Dermis blood vessel endothelial cell (primary cell): ENCODE measurements around the gene SLC6A20. TPM values are rescaled to one million over a fixed set of nuclear protein-coding genes. Genes with fewer than 3 reads are reported as not detected.
"Not testable (repeated sequence)": the region's sequence is repeated elsewhere in the genome, so short reads cannot be mapped to it uniquely, and the experiment has no call there.

Experiments
- DNase-seq: peaks from one replicate; pipeline ENCODE4 v3.0.0; 2010
- total RNA-seq: library from RNA; depleted of rRNA; stranded (reverse); fragments of >200 nt; gene quantifications from 2 replicates; pipeline ENCODE4 v1.2.3, GENCODE V29; 2014

The SLC6A20 gene
- total RNA-seq, 1 donor from 2014 or later, result not detected

DNA sequence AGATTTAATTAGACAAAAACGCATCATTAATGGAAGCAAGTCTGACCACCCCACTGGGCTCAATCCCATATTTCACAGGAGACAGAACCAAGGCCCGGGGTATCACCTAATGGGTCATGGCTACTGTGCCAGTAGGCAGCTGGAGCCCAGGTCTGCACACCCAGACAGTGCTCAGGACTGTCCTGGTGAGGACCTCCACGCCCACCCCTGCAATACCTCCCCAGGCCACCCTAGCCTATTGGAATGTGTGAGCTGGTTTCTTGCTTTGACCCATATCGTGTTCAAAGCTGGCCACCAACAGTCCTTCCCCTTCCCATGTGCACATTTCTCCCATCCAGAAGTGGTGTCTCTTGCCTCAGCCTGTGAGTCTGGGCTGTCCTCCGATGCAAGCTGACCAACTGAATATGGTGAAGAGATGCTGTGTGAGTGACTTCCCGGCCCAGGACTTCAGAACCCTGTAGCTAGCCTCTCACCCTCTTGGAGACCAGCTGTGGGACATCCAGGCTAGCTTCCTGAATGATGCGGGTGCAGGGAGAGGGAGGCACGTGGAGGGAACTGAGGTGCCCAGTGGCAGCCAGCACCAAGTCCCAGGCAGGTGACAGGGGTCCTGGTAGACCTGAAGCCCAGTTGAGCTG lies 19.1 kb downstream of the SLC6A20 start:
- no peak for DNase-seq

DNA sequence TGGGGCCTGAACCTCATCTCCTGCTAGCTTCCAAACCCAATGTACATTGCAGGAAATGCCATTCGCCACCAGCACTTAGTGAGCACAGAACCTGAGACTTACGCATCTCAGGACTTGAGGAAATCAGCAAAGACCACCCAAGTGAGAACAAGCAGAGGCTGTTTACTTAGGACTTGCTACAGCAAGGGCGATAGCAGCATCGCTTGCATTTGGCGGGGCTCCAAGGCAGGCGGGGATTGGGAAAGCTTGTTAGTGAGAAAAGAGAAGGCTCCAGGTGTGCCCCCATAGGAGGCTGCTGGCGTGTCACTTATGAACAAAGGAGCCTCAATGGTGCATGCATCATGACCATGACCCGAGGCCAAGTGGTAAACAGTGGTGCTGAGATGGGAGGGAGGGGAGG lies 19.7 kb downstream of the SLC6A20 start:
- DNase-seq, result no peak

DNA sequence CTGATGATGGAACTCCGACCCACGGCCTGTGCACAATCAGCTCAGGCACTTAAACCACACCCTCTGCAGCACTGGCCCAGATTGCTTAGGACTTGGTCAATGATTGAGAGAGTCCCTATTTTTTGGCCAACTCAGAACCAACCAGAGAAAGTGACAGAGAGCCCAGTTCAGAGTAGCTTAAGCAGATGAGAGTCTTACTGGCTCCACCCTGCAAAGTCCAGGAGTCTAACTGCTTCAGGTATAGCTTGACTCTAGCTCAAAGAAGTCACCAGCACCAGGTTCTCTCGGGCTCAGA lies 20.1 kb downstream of the SLC6A20 start:
- DNase-seq, result no peak

DNA sequence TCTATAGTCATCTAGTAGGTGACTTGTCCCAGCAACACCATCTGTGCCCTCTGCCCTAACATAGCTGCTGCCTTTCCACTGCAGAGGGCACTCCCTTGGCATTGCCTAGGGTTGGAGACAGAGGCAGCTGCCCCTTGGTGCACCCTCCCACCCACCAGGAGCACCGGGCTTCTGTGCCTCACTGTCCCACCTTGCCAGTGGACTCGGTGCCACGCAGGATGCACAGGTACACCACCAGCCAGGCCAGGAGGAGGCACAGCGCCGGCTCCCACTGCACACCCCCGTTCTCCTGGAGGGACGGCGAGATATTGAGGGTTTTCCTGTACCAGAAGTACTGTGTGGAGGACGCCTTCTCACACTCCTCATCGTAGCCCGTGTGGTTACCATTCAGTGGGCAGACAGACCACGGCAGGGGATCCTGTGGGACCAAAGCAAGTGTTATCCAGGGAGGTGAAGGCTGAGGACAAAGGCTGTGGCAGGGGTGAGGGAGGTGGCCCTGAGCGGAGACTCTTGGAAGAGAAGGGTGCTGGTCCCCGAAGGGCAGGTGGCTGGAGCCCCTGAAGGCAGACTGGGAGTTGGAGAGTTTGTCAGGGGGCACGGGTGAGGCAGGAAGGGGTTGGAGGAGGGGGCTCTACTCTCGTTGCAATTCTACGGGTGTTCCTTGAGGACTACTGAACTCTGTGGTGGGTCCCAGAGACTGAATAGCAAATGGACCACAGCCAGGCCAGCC lies 20.6 kb downstream of the SLC6A20 start:
- no peak for DNase-seq

DNA sequence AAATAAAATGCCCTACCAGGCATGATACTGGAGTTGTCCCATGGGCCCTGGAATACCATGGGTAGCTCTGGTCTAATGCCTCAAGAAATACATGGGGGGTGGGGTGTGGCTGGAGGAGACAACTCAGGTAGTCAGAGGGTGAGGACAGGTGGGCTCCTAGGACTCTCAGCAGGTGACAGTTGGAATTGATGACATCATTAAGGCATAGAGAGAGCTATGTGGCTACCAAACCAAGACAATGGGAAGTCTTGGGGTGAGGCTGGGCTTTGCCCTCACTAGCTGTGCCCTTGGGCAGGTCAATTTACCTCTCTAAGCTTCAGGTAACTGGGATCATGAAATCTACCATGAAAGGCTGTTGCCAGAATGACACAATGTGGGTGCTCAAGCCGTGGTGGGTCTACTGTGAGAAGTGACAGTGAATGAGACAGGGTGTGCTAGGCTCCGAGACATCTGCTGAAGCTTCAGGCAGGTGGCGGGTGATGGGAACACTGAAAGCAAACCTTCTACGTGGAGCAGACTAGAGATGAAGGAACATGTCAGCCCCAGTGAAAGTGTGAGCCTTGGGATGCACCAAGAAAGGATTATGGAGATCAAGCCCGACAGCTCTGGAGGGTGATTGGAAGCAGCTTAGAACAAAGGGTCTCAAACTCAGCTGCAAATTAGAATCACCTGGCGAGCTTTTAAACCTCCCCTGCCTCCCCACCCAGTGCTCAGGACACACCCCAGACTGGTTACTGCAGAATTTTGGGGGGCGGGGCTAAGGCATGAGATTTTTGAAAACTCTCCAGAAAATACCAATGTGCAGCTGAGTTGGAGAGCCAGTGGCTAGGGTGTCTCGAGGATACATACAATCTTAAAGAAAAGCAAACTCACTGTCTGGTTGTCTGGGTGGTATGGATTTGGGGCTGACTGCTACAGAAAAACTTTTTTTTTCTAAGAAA lies 21.5 kb downstream of the SLC6A20 start:
- DNase-seq, result no peak

DNA sequence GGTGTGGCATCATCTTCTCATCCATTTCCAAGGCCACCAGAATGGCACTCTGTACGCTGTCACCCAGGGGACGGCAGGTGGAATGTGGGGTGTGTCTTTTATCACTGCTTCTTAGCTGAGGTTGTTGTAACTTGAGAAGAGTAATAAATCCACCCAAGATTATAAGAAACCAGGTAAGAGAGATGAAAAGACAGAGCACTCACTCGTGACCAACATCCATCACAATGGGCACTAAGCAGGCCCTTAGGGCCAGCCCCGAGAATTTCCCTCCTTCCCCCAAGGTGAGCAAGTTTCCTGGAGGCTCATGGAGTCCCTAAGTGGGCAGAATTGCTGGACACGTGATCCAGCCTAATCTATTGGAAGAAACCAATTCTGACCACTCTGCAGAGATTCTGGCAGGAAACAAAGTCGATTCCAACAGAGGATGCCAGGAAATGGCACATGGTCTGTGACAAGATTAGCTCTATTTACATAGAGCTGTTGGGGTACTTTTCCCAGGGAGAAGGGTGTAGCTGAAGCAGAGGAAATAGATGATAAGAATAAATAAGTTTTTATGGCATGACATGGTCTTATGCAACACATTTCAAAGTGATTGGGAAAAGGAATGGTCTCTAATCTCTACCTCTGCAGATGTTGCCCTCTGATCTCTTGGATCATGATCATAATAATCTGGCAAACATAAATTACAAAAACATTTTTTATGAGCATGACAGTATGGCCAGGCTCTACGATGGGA lies 22.5 kb downstream of the SLC6A20 start:
- peak; percentile 21 for DNase-seq

DNA sequence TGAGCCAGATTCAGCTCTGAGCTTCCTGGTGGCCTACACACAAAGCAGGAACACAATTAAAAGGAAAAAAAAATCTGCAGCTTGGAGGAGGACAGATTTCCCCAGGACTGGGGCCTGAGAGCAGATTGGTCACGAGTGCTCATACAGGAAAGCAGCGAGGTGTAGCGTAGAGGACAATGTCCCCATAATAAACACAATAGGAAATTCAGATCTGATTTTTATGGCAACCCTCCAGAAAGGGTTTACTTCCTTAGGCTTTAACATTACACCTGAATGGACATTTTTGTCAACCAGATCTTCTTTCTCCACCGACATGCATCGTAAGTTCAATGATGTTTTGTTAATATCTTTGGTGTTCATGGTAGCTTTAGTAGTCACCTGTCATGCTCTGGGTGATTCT lies 23.3 kb downstream of the SLC6A20 start:
- peak; percentile 31 for DNase-seq

DNA sequence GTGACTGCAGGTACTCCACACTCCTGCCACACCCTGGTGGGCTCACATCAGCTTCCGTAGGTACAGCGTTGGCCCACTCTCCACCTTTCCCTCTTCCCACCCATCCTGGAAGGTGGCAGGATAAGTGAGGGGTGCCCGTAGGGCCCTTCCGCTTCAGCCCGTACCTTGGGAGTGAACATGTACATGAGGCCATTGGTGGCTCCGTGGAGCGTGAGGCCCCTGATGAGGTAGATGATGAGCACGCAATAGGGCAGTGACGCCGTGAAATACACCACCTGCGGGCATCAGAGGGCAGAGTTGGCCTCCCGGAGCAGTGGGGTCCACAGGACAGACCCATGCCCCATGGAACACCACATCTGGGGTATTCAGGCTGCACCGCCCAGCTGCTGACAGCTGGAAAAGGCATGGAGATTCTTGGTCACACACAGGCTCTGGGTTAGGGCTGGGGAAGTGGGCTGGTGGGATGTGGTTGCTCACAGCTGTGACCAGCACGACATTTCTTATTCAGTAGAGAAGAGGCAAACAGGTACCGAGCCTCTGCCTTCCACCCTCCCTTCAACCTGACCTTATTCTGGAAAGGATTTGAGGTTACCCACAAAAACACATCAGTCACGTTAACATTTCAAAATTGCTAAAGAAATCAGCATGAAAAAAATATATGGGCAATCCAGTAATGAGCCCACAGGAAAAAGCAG lies 23.8 kb downstream of the SLC6A20 start:
- no peak for DNase-seq

DNA sequence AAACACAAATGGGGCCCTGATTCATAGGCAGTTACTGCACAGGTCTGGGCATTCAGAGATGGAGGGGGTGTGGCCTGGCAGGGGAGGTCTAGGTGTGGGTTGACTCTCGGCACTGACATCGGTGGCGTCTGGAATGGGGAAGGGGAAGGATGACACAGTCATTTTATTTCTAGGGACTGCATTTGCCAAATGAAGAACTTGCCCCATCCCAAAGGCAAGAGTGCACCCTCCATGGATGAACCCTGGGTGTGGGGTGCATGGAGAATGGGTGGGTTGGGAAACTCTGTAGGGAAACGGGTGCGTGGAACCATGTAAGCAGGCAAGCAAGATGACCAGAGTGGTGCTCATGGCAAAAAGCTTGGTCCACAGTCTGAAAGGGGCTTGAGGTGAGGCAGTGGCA lies 24.5 kb downstream of the SLC6A20 start:
- no peak for DNase-seq

DNA sequence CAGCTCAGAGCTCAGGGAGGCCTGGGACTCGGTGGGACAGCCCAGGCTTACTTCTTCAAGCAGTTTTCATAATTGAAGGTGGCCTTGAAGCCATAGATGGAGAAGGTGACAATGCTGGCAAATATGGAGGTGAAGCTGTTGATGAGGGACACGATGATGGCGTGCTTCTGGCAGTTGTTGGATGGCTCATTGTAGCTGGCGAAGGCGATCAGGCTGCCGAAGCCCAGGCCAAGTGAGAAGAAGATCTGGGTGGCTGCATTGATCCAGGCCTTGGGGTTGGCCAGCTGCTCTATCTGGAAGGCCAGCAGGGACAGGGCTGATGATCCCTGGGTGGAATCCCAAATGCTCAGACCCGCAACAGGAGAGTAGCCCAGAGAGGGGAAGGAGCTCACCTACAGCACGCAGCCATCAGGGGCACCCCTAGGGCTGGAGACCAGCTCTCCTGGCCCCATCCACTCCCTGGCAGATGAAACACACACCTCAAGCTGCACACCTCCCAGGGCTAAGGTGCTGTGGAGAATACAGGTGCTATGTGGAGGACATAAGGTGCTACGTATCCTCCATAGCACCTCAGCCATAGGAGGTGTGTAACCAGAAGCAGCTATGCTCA lies 25.1 kb downstream of the SLC6A20 start:
- no peak for DNase-seq

DNA sequence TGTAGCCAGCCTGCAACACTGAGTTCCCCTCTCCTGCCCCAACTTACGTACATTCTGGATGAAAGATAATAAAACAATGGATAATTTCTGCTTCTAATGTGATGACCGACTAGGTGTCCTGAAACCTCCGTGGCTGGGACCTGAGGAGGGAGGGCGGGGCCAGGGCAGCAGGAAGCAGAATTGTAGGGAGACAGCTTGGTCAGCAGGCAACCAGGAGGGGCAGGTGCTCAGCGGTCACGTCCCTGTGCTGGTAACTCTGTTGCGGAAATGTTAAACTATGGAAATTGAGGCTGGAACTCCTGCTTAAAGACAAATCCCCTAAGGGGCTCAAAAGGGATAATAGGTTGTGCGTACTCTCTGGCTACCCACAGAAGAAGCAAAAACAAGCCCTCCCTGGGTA lies 30.4 kb downstream of the SLC6A20 start:
- no peak for DNase-seq

DNA sequence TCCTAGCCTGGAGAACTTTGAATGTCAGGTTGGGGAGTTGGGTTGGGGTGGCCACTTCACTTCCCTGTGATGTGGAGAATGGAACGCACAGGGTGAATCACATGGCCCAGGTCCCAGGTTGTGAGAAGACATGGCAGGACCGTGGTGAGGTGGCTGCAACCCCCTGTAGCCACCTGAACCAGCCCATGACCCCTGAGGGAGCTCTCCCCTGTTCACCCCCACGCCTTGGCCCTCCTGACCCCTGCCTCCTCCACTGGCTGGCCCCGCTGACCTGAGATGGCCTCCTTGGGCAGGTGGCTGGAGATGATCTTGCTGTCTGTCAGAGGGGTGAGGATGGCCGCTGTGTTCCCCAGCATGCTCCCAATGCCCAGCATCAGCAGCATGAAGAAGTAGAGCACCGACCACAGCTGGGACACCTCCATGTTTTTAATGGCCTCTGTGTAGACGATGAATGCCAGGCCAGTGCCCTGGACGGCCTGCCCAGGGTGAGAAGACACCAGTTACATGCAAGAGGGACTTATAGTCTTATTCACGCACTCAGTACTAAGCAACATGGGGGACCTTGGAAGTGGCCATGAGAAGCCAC lies 31.0 kb downstream of the SLC6A20 start:
- no peak for DNase-seq

DNA sequence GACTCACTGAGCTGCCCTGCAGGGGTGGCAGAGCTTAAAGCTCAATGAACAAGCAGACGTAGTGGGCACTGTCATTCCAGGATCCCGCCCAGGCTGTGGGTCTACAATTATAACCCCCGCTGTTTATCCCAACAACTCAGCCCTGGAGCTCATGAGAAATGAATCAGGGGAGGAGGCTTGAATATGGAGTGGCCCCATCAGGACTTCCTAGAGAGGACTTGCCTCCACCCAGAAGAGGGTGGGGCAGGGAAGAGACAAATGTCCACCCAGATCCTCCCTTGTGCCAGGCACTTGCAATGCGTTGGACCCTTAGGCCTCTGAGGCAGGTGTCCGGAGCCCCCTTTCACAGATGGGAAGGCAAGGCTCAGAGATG lies 33.0 kb downstream of the SLC6A20 start:
- DNase-seq, result no peak

DNA sequence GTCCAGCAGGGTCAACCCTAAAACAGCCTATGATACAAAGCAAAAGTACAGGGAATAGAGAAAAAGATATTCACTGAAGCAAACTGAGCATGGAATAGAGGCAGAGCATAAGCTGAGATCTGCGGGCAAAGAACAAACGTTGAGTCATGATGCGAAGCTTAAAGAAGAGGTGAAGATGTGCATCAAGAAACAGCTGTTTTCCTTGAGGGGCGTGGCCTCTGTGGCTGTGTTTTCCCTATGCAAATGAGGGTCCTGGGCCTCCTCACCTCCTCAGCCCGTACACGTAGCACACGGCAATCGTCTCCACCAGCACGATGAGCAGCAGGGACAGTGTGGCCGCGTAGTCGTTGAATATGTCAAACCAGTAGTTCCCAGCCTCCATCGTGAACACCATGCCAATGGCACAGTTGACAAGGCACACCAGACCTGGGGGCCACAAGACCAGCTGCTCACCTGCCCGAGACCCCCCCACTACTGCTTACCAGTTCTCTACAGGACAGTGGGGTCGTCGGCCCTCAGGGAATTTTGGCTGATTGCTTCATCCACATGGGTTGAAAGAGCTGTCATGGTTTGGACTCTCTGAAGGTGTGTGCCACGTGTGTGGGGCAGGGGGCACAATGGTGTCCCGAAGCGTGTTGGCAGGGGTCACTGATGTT lies 33.6 kb downstream of the SLC6A20 start:
- no peak for DNase-seq

DNA sequence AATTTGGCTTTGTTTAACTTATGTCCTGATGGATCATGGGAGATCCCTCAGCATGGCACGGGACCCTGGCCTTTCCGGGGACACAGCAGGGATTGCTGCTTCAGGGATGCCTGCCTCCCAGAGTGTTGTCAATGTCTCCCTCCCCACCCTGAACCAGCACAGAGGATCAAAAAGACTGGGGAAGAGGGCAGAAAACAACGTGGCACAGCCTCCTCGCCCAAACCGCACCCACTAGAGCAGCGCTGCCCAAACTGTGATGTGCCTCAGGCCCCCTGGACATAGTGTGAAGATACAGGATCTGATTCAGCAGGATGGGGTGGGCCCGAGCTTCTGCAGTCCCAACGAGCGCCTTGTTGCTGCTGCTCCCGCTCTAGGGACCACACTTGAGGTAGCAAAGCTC lies 34.5 kb downstream of the SLC6A20 start:
- DNase-seq, result no peak

DNA sequence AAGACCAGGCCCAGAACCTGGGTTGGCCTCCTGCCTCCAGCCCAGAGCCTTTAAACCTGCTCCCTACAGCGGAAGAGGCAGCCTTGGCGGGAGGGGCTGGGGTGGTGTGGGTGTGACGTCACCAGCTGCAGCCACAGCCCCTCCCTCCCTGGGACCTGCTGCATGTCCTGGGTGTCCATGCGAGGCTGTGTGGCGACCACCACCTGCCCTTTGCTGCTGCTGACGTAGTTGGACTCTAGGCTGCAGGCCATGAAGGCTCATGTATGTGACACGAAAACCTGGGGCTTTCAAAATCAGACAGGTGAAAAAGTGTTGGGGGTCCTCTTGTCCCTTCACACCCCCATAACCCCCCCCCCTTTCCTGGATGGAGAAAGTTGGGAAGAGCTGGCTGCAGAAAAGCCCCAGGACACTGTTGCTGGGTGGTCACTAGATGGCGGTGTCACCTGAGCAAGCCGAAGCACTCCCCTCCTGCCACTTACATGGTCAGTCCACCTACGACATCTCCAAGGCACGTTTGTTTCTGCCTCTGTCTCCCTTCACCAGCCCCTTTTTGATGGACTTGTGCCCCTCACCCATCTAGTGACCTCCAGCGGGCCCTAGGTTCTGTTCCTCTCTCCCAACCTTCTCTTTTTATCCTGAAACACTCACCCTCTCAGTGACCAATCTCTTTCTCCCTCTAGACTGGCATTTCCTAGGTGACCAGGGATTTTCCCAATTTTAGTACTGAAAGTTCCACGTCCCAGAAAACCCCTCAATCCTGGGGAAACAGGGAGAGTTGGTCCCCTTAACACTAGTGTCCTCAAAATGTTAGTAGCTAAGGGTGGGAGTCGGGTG lies 35.2 kb downstream of the SLC6A20 start:
- DNase-seq, result peak; percentile 85

DNA sequence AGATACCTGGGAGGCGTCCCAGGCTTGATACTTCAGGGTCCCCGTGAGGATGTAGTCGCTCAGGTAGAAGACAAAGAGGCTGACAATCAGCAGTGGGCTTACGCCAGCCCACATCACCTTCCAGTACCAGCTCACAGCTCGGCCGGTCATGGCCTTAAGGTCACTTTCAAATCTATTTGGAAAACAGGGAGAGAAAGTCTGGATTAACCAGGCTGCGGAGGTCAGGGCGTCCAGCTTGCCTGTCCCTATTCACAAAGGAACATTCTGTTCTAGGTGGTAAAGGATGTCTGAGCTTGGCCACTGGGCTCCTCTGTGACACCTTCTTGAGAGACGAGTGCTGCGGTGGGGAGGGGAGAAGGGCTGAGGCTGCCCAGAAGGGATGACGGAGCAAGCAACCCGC lies 36.5 kb downstream of the SLC6A20 start:
- DNase-seq, result no peak

DNA sequence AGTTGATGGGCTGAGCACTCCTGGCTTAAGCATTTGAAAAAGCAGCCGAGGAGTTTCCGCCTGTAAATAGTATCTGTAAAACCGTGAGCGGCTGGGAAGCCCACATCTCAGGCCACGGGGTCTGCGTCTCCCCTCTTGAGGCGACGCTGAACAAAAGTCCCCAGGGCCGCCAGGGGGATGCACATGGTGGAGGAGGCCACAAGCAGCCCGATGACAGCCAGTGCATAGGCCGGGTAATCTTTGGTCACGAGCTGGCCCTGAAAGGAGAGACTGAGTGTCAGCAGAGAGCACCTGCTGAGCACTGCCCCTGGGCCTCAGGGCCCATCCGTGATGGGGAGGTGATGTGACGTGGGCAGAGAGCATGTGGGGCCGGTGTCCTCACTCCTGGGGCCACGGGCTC lies 37.5 kb downstream of the SLC6A20 start:
- no peak for DNase-seq

DNA sequence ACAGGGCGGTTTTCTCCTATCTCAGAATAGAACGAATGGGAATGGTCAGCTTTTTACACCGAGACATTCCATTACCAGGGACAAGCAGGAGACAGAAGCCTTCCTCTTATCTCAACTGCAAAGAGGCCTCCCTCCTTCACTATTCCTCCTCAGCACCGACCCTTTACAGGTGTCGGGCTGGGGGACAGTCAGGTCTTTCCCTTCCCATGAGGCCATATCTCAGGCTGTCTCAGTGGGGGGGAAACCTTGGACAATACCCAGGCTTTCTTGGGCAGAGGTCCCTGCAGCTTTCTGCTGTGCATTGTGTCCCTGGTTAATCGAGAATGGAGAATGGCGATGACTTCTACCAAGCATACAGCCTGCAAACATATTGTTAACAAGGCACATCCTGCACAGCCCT lies 39.2 kb downstream of the SLC6A20 start:
- not testable (repeated sequence) for DNase-seq

DNA sequence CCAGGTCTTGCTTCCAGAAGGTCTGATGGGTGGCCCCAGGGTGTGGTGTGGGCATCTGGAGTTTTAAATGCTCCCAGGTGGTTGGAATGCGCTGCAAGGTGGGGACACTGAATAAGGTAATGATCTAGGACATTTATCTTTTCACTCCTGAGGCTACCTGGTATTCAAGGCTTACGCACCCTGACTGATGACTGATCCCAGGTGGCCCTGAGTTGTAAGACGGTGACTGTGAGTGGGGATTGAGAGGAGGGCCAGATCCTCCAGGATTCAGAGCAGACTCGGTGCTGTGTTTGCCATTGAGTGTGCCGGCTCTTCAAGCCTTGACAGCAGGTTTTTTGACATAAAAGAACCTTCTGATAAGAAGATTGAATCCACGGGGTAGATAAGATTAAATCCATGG lies 40.3 kb downstream of the SLC6A20 start:
- no peak for DNase-seq
